DMS53 treated with DMSO at 0.1 percent for 48 hours (cell line): Measurements from ENCODE around the gene ANKS1B.

Experiments
- DNase-seq: peaks from one replicate; lab custom pipeline; 2025; ENCODE audit not compliant: unreplicated experiment; lab: John Stamatoyannopoulos, UW

ANKS1B gene

GRCh38 chr12:99486277-99486676, 498.5 kb downstream of the ANKS1B start:
- DNase-seq = no peak

GRCh38 chr12:99479149-99479548, 505.6 kb downstream of the ANKS1B start:
- DNase-seq = no peak

- DNase-seq = no peak
Measured at GRCh38 chr12:99476956-99477355, 507.8 kb downstream of the ANKS1B start.

- no peak for DNase-seq
Measured at GRCh38 chr12:99455350-99456035, 529.2 kb downstream of the ANKS1B start.

- no peak for DNase-seq
Measured at GRCh38 chr12:99454539-99455172, 530.1 kb downstream of the ANKS1B start.

GRCh38 chr12:99453836-99454538, 530.7 kb downstream of the ANKS1B start:
- no peak for DNase-seq

- DNase-seq = no peak
Measured at GRCh38 chr12:99450036-99450630, 534.6 kb downstream of the ANKS1B start.

- no peak for DNase-seq
Measured at GRCh38 chr12:99444859-99445316, 539.8 kb downstream of the ANKS1B start.

GRCh38 chr12:99442758-99443157, 542.0 kb downstream of the ANKS1B start:
- DNase-seq = no peak

- DNase-seq = no peak
Measured at GRCh38 chr12:99439399-99439798, 545.3 kb downstream of the ANKS1B start.

- no peak for DNase-seq
Measured at GRCh38 chr12:99436584-99436983, 548.2 kb downstream of the ANKS1B start.

GRCh38 chr12:99435095-99435791, 549.5 kb downstream of the ANKS1B start:
- no peak for DNase-seq

GRCh38 chr12:99433155-99433554, 551.6 kb downstream of the ANKS1B start:
- DNase-seq = no peak

- no peak for DNase-seq
Measured at GRCh38 chr12:99431203-99431602, 553.5 kb downstream of the ANKS1B start.

- no peak for DNase-seq
Measured at GRCh38 chr12:99427104-99427503, 557.6 kb downstream of the ANKS1B start.

GRCh38 chr12:99418379-99418778, 566.4 kb downstream of the ANKS1B start:
- no peak for DNase-seq

- no peak for DNase-seq
Measured at GRCh38 chr12:99413751-99414150, 571.0 kb downstream of the ANKS1B start.

- DNase-seq = no peak
Measured at GRCh38 chr12:99393763-99394162, 591.0 kb downstream of the ANKS1B start.

GRCh38 chr12:99392091-99392850, 592.5 kb downstream of the ANKS1B start:
- no peak for DNase-seq

GRCh38 chr12:99390707-99391106, 594.0 kb downstream of the ANKS1B start:
- DNase-seq = peak; percentile 21
